ENCODE results near the gene MAP7D2.

MAP7D2 gene

GRCh38 chrX:19975845-19976244 is 140.9 kb downstream of the MAP7D2 start:
- Histone ChIP-seq H3K4me1 (ENCODE audit: control insufficient read depth, insufficient read depth, low read length) (no peaks in the 10 kb centered on the region), H3K27ac (ENCODE audit: low read length) (no peak overlapping the region), H3K9me3 (ENCODE audit: control insufficient read depth in 2 of 2, low read length in 2 of 2) (peaks cover 0 to 6% of the 10 kb centered on the region in 2 donors), H3K4me3 (ENCODE audit: low read length in 2 of 2) (no peak overlapping the region), H3K9ac (ENCODE audit: low read length in 2 of 2) (no peak overlapping the region), H3K36me3 (ENCODE audit: control insufficient read depth in 2 of 2, insufficient read depth in 2 of 2, low read length in 2 of 2) (no peaks in the 10 kb centered on the region), H3K27me3 (ENCODE audit: control insufficient read depth in 1 of 2, insufficient read depth in 2 of 2, low read length in 2 of 2) (no peaks in the 10 kb centered on the region)

- no peak overlapping the region for H3K27ac ChIP-seq (ENCODE audit: low read length)
- no peaks in the 10 kb centered on the region for H3K4me1 ChIP-seq (ENCODE audit: control insufficient read depth, insufficient read depth, low read length)
- H3K4me3 ChIP-seq (ENCODE audit: low read length in 2 of 2), result no peak overlapping the region
- no peaks in the 10 kb centered on the region for H3K36me3 ChIP-seq (ENCODE audit: control insufficient read depth in 2 of 2, insufficient read depth in 2 of 2, low read length in 2 of 2)
- no peak overlapping the region for H3K9ac ChIP-seq (ENCODE audit: low read length in 2 of 2)
- peaks cover 0 to 6% of the 10 kb centered on the region in 2 donors for H3K9me3 ChIP-seq (ENCODE audit: control insufficient read depth in 2 of 2, low read length in 2 of 2)
- H3K27me3 ChIP-seq (ENCODE audit: control insufficient read depth in 1 of 2, insufficient read depth in 2 of 2, low read length in 2 of 2), result no peaks in the 10 kb centered on the region
These were observed 143.7 kb downstream of the MAP7D2 start for GRCh38 chrX:19972984-19973383.

GRCh38 chrX:19968276-19968675 is 148.4 kb downstream of the MAP7D2 start:
- H3K9me3 ChIP-seq (ENCODE audit: control insufficient read depth in 2 of 2, low read length in 2 of 2), result no peaks in the 10 kb centered on the region
- H3K36me3 ChIP-seq (ENCODE audit: control insufficient read depth in 2 of 2, insufficient read depth in 2 of 2, low read length in 2 of 2), result peaks cover 4 to 7% of the 10 kb centered on the region in 2 donors
- H3K4me1 ChIP-seq (ENCODE audit: control insufficient read depth, insufficient read depth, low read length), result no peaks in the 10 kb centered on the region
- no peak overlapping the region for H3K4me3 ChIP-seq (ENCODE audit: low read length in 2 of 2)
- H3K27me3 ChIP-seq (ENCODE audit: control insufficient read depth in 1 of 2, insufficient read depth in 2 of 2, low read length in 2 of 2), result peaks cover 0 to 4% of the 10 kb centered on the region in 2 donors
- H3K9ac ChIP-seq (ENCODE audit: low read length in 2 of 2), result no peak overlapping the region
- H3K27ac ChIP-seq (ENCODE audit: low read length), result no peak overlapping the region

- no peaks in the 10 kb centered on the region for H3K4me1 ChIP-seq (ENCODE audit: control insufficient read depth, insufficient read depth, low read length)
- no peak overlapping the region for H3K4me3 ChIP-seq (ENCODE audit: low read length in 2 of 2)
- H3K9ac ChIP-seq (ENCODE audit: low read length in 2 of 2), result no peak overlapping the region
- peaks cover 0 to 4% of the 10 kb centered on the region in 2 donors for H3K27me3 ChIP-seq (ENCODE audit: control insufficient read depth in 1 of 2, insufficient read depth in 2 of 2, low read length in 2 of 2)
- H3K9me3 ChIP-seq (ENCODE audit: control insufficient read depth in 2 of 2, low read length in 2 of 2), result no peaks in the 10 kb centered on the region
- H3K27ac ChIP-seq (ENCODE audit: low read length), result no peak overlapping the region
- peaks cover 4 to 7% of the 10 kb centered on the region in 2 donors for H3K36me3 ChIP-seq (ENCODE audit: control insufficient read depth in 2 of 2, insufficient read depth in 2 of 2, low read length in 2 of 2)
These were observed 150.7 kb downstream of the MAP7D2 start for GRCh38 chrX:19966056-19966455.

- H3K27ac ChIP-seq (ENCODE audit: low read length), result no peak overlapping the region
- H3K27me3 ChIP-seq (ENCODE audit: control insufficient read depth in 1 of 2, insufficient read depth in 2 of 2, low read length in 2 of 2), result peaks cover 0 to 4% of the 10 kb centered on the region in 2 donors
- H3K36me3 ChIP-seq (ENCODE audit: control insufficient read depth in 2 of 2, insufficient read depth in 2 of 2, low read length in 2 of 2), result peaks cover 4 to 7% of the 10 kb centered on the region in 2 donors
- H3K9me3 ChIP-seq (ENCODE audit: control insufficient read depth in 2 of 2, low read length in 2 of 2), result no peaks in the 10 kb centered on the region
- no peak overlapping the region for H3K9ac ChIP-seq (ENCODE audit: low read length in 2 of 2)
- no peak overlapping the region for H3K4me3 ChIP-seq (ENCODE audit: low read length in 2 of 2)
- no peaks in the 10 kb centered on the region for H3K4me1 ChIP-seq (ENCODE audit: control insufficient read depth, insufficient read depth, low read length)
These were observed 152.5 kb downstream of the MAP7D2 start for GRCh38 chrX:19964017-19964710.

GRCh38 chrX:19960913-19961312 is 155.8 kb downstream of the MAP7D2 start:
- Histone ChIP-seq H3K9ac (ENCODE audit: low read length in 2 of 2) (no peak overlapping the region), H3K36me3 (ENCODE audit: control insufficient read depth in 2 of 2, insufficient read depth in 2 of 2, low read length in 2 of 2) (peaks cover 0 to 4% of the 10 kb centered on the region in 2 donors), H3K4me1 (ENCODE audit: control insufficient read depth, insufficient read depth, low read length) (no peaks in the 10 kb centered on the region), H3K9me3 (ENCODE audit: control insufficient read depth in 2 of 2, low read length in 2 of 2) (no peaks in the 10 kb centered on the region), H3K27me3 (ENCODE audit: control insufficient read depth in 1 of 2, insufficient read depth in 2 of 2, low read length in 2 of 2) (no peaks in the 10 kb centered on the region), H3K4me3 (ENCODE audit: low read length in 2 of 2) (no peak overlapping the region), H3K27ac (ENCODE audit: low read length) (no peak overlapping the region)

GRCh38 chrX:19958552-19959486 is 157.9 kb downstream of the MAP7D2 start:
- Histone ChIP-seq H3K9ac (ENCODE audit: low read length in 2 of 2) (no peak overlapping the region), H3K4me3 (ENCODE audit: low read length in 2 of 2) (no peak overlapping the region), H3K9me3 (ENCODE audit: control insufficient read depth in 2 of 2, low read length in 2 of 2) (no peaks in the 10 kb centered on the region), H3K27me3 (ENCODE audit: control insufficient read depth in 1 of 2, insufficient read depth in 2 of 2, low read length in 2 of 2) (no peaks in the 10 kb centered on the region), H3K4me1 (ENCODE audit: control insufficient read depth, insufficient read depth, low read length) (no peaks in the 10 kb centered on the region), H3K27ac (ENCODE audit: low read length) (no peak overlapping the region), H3K36me3 (ENCODE audit: control insufficient read depth in 2 of 2, insufficient read depth in 2 of 2, low read length in 2 of 2) (no peaks in the 10 kb centered on the region)

GRCh38 chrX:19956923-19957322 is 159.8 kb downstream of the MAP7D2 start:
- Histone ChIP-seq H3K4me3 (ENCODE audit: low read length in 2 of 2) (no peak overlapping the region), H3K27ac (ENCODE audit: low read length) (no peak overlapping the region), H3K9me3 (ENCODE audit: control insufficient read depth in 2 of 2, low read length in 2 of 2) (no peaks in the 10 kb centered on the region), H3K4me1 (ENCODE audit: control insufficient read depth, insufficient read depth, low read length) (no peaks in the 10 kb centered on the region), H3K27me3 (ENCODE audit: control insufficient read depth in 1 of 2, insufficient read depth in 2 of 2, low read length in 2 of 2) (no peaks in the 10 kb centered on the region), H3K9ac (ENCODE audit: low read length in 2 of 2) (no peak overlapping the region), H3K36me3 (ENCODE audit: control insufficient read depth in 2 of 2, insufficient read depth in 2 of 2, low read length in 2 of 2) (no peaks in the 10 kb centered on the region)

Measured in stomach smooth muscle (tissue), 2 donors.